Measurements from ENCODE around the gene CCDC187. TPM values are rescaled to one million over a fixed set of nuclear protein-coding genes. Genes with fewer than 3 reads are reported as not detected.

CCDC187 gene
- polyA plus RNA-seq, 1 donor from 2014 or later: not detected

GRCh38 chr9:136286359-136286986 lies 17.4 kb downstream of the CCDC187 start:
- TF ChIP-seq RAD21 (conservative IDR thresholded peaks at IDR 0.05) (no peak), POLR2AphosphoS5 (IDR thresholded peaks at IDR 0.05) (no peak), MXI1 (conservative IDR thresholded peaks at IDR 0.05; ENCODE audit: poor library complexity, severe bottlenecking) (no peak), REST (IDR thresholded peaks at IDR 0.05; ENCODE audit: borderline replicate concordance) (no peak), CTCF (IDR thresholded peaks at IDR 0.05; ENCODE audit: poor library complexity, severe bottlenecking) (no peak), SMC3 (conservative IDR thresholded peaks at IDR 0.05; ENCODE audit: poor library complexity) (no peak), EZH2 (IDR thresholded peaks at IDR 0.05; ENCODE audit: borderline replicate concordance, insufficient read depth, low read length, poor library complexity, severe bottlenecking) (no peak), TAF1 (IDR thresholded peaks at IDR 0.05; ENCODE audit: low read depth) (no peak), EP300 (conservative IDR thresholded peaks at IDR 0.05; ENCODE audit: poor library complexity, severe bottlenecking) (no peak)
- Histone ChIP-seq H3K9ac (ENCODE audit: low read length) (no peak overlapping the region), H3K9me3 (ENCODE audit: low read length) (no peaks in the 10 kb centered on the region), H3F3A (ENCODE audit: insufficient read depth, low read length, poor library complexity, severe bottlenecking) (no peaks in the 10 kb centered on the region), H2AFZ (ENCODE audit: low read depth, low read length) (no peak overlapping the region), H4K20me1 (ENCODE audit: insufficient read depth) (no peaks in the 10 kb centered on the region), H3K36me3 (ENCODE audit: insufficient read depth, low read length) (no peaks in the 10 kb centered on the region), H3K79me2 (replicated peaks; ENCODE audit: insufficient read depth, low read length) (no peaks in the 10 kb centered on the region), H3K27me3 (ENCODE audit: insufficient read depth, low read depth, low read length) (no peaks in the 10 kb centered on the region), H3K4me2 (ENCODE audit: low read length) (no peak overlapping the region), H3K27ac (ENCODE audit: low read length) (no peak overlapping the region), H3K4me3 (ENCODE audit: low read length) (no peak overlapping the region), H3K9me2 (ENCODE audit: insufficient read depth, low read length) (no peaks in the 10 kb centered on the region)

DNA sequence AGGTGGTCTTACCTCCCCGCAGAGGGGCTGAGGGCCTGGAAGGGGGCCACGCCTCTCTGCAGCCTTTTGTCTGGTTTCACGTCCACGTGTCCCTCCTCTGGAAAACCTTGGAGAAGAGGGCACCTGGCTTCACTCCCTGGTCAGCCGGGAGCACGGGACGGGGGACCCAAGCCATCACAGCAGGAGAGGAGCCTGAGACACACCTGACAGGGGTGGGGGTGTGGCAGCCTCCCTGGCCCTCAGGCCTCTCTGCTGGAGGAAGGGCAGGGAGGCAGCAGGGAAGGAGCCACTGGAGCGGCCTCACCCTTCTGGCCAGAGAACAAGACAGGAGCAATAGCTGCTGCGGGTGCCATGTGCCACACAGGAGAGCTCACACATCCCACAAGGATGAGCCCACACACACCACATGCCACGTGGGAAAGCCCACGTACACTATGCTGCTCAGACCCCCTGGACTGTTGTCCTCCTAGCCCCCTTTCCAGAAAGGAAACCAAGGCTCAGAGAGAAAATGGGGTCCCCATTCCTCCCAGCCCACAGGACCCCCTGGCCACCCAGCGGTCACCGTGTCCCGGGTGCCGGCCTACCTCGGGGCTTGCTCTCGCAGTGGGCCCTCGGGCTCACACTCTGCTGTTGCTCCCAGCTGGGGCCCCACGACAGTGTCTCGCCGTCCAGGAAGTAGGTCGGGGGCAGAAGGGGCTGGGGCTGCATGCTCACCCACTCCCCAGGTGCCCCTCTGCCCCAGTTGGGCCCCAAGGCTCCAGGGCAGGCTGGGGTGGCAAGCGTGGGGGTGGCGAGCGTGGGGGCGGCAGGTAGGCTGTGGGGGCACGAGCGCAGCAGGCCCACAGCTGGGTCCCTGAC lies 18.2 kb downstream of the CCDC187 start:
- Histone ChIP-seq H3K79me2 (replicated peaks; ENCODE audit: insufficient read depth, low read length) (no peaks in the 10 kb centered on the region), H4K20me1 (ENCODE audit: insufficient read depth) (no peaks in the 10 kb centered on the region), H2AFZ (ENCODE audit: low read depth, low read length) (no peak overlapping the region), H3F3A (ENCODE audit: insufficient read depth, low read length, poor library complexity, severe bottlenecking) (no peaks in the 10 kb centered on the region), H3K9ac (ENCODE audit: low read length) (no peak overlapping the region), H3K27ac (ENCODE audit: low read length) (no peak overlapping the region), H3K4me3 (ENCODE audit: low read length) (no peak overlapping the region), H3K9me2 (ENCODE audit: insufficient read depth, low read length) (no peaks in the 10 kb centered on the region), H3K36me3 (ENCODE audit: insufficient read depth, low read length) (no peaks in the 10 kb centered on the region), H3K27me3 (ENCODE audit: insufficient read depth, low read depth, low read length) (no peaks in the 10 kb centered on the region), H3K4me2 (ENCODE audit: low read length) (no peak overlapping the region), H3K9me3 (ENCODE audit: low read length) (no peaks in the 10 kb centered on the region)
- TF ChIP-seq POLR2AphosphoS5 (IDR thresholded peaks at IDR 0.05) (no peak), EP300 (conservative IDR thresholded peaks at IDR 0.05; ENCODE audit: poor library complexity, severe bottlenecking) (no peak), RAD21 (conservative IDR thresholded peaks at IDR 0.05) (no peak), SMC3 (conservative IDR thresholded peaks at IDR 0.05; ENCODE audit: poor library complexity) (no peak), MXI1 (conservative IDR thresholded peaks at IDR 0.05; ENCODE audit: poor library complexity, severe bottlenecking) (no peak), CTCF (IDR thresholded peaks at IDR 0.05; ENCODE audit: poor library complexity, severe bottlenecking) (no peak), TAF1 (IDR thresholded peaks at IDR 0.05; ENCODE audit: low read depth) (no peak), EZH2 (IDR thresholded peaks at IDR 0.05; ENCODE audit: borderline replicate concordance, insufficient read depth, low read length, poor library complexity, severe bottlenecking) (no peak), REST (IDR thresholded peaks at IDR 0.05; ENCODE audit: borderline replicate concordance) (no peak)

Data from neural cell (in vitro differentiated cells).